ENCODE measurements around the gene NDUFA11.
"Not testable (repeated sequence)": the region's sequence is repeated elsewhere in the genome, so short reads cannot be mapped to it uniquely, and the experiment has no call there.

Gene NDUFA11

DNA sequence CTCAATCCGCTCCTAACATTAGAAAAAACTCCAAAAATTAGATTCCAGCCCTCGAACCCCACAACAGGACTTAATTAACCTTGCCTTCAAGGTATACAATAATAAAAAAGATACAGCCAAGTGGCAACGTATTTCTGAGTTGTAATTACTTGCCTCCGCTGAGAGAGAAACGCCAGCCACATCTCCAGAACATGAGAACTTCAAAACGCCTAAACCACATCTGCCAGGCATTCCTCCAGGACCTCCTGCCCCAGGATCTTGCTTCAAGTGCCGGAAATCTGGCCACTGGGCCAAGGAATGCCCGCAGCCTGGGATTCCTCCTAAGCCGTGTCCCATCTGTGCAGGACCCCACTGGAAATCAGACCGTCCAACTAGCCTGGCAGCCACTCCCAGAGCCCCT lies 49.5 kb downstream of the NDUFA11 start:
- H3K4me3 Mint-ChIP-seq; H3K27me3 Mint-ChIP-seq (ENCODE audit: low read depth); H3K36me3 Mint-ChIP-seq (ENCODE audit: low read depth); DNase-seq (ENCODE audit: low spot score); H3K4me1 Mint-ChIP-seq (ENCODE audit: low read depth); H3K27ac Mint-ChIP-seq; H3K9me3 Mint-ChIP-seq: not testable (repeated sequence)

DNA sequence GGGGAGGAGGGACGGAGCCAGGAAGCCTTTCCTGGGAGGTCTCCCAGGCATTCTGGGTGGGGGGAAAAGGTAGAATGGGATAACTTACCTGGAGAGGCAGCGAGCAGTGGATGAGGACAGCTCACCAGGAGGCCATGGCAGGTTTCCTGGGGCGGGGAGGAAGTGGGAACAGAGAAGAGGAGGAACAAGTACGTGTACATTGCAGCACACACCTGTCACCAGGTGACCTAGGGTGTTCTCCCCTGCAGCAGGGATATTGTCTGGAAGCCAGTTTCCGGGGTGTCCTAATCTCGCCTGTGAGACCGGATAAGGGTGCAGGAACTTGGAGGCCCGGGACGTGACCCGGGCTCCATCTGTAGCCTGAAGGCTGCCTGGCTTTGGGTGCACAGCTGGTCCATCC lies 52.3 kb downstream of the NDUFA11 start, which contains the start of gene FUT3:
Gene FUT3, minus strand, starts transcription at position 148 of the 400 bp plus-strand sequence.
- Mint-ChIP-seq H3K27ac (no peak within 1 kb of the TSS), H3K4me3 (no peak within 1 kb of the TSS), H3K9me3 (no peaks in the 10 kb centered on the region), H3K4me1 (ENCODE audit: low read depth) (peaks cover 4% of the 10 kb centered on the region), H3K36me3 (ENCODE audit: low read depth) (no peaks in the 10 kb centered on the region), H3K27me3 (ENCODE audit: low read depth) (peaks cover 2% of the 10 kb centered on the region)
- no peak for DNase-seq (ENCODE audit: low spot score)

DNA sequence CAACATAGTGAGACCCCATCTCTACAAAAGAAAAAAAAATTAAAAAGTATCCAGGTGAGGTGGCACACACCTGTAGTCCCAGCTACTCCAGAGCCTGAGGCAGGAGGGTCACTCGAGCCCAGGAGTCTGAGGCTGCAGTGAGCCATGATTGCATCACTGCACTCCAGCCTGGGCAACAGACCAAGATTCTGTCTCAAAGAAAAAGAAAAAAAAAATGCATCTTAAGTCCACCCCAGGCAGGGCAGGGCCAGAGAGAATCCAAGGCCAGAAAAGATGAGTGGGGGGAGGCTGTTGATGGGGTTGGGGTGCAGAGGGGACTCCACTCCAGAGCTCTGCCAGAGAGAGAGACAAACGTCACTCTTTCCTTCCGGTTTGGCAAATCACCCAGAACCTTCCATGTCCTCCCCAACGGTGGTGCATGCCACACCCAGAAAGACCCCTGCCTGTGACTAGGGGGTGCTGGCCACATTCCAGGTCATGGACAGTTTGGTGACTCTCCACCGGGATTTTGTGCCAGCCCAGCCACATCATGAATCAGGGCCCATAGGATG lies 52.8 kb downstream of the NDUFA11 start:
- no peak for DNase-seq (ENCODE audit: low spot score)
- peaks cover 4% of the 10 kb centered on the region for H3K4me1 Mint-ChIP-seq (ENCODE audit: low read depth)
- no peak overlapping the region for H3K4me3 Mint-ChIP-seq
- H3K36me3 Mint-ChIP-seq (ENCODE audit: low read depth), result no peaks in the 10 kb centered on the region
- H3K9me3 Mint-ChIP-seq, result no peaks in the 10 kb centered on the region
- H3K27ac Mint-ChIP-seq, result no peak overlapping the region
- H3K27me3 Mint-ChIP-seq (ENCODE audit: low read depth), result peaks cover 2% of the 10 kb centered on the region

DNA sequence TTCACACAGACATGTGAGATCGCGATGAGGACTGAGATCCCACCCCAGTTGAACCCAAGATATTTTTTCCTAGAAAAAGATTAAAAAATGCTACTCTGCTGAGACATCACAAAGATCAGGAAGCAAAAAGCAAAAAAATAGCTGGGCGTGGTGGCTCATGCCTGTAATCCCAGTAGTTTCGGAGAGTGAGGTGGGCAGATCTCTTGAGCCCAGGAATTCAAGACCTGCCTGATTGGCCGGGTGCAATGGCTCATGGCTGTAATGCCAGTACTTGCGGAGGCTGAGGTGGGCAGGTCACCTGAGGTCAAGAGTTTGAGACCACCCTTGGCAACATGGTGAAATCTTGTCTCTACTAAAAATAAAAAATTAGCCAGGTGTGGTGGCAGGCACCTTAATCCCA lies 53.4 kb downstream of the NDUFA11 start:
- H3K27ac Mint-ChIP-seq, result no peak overlapping the region
- H3K36me3 Mint-ChIP-seq (ENCODE audit: low read depth), result no peaks in the 10 kb centered on the region
- no peak overlapping the region for H3K4me3 Mint-ChIP-seq
- H3K9me3 Mint-ChIP-seq, result no peaks in the 10 kb centered on the region
- peaks cover 2% of the 10 kb centered on the region for H3K27me3 Mint-ChIP-seq (ENCODE audit: low read depth)
- no peak for DNase-seq (ENCODE audit: low spot score)
- H3K4me1 Mint-ChIP-seq (ENCODE audit: low read depth), result peaks cover 4% of the 10 kb centered on the region

DNA sequence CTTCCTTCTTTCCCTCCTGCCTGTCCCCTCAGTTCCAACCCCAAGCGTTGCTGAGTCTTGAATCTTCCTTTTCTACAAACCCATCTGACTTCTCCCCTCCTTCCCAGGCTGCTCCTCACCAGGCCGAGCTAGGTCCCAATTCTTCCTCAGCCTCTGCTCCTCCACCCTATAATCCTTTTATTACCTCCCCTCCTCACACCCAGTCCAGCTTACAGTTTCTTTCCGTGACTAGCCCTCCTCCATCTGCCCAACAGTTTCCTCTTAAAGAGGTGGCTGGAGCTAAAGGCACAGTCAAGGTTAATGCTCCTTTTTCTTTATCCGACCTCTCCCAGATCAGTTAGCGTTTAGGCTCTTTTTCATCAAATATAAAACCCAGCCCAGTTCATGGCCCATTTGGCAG lies 55.0 kb downstream of the NDUFA11 start:
- not testable (repeated sequence) for H3K4me3 Mint-ChIP-seq; H3K4me1 Mint-ChIP-seq (ENCODE audit: low read depth); H3K9me3 Mint-ChIP-seq; H3K27ac Mint-ChIP-seq; H3K27me3 Mint-ChIP-seq (ENCODE audit: low read depth); DNase-seq (ENCODE audit: low spot score); H3K36me3 Mint-ChIP-seq (ENCODE audit: low read depth)

DNA sequence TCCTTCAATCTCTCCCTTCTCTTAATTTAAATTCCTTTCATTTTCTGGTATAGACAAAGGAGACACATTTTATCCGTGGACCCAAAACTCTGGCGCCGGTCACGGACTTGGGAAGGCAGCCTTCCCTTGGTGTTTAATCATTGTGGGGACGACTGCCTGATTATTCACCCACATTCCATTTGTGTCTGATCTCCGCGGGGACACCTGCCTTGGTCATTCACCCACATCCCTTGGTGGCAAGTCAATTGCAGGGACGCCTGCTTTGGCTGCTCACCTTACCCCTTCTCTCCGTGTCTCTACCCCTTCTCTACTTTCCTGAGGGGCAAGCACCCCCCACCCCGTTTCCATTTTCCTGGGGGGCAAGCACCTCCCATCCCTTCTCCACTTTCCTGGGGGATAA lies 55.7 kb downstream of the NDUFA11 start:
- H3K36me3 Mint-ChIP-seq (ENCODE audit: low read depth); DNase-seq (ENCODE audit: low spot score); H3K27ac Mint-ChIP-seq; H3K27me3 Mint-ChIP-seq (ENCODE audit: low read depth); H3K4me1 Mint-ChIP-seq (ENCODE audit: low read depth); H3K9me3 Mint-ChIP-seq; H3K4me3 Mint-ChIP-seq: not testable (repeated sequence)
